Esophagus squamous epithelium (tissue), 5 donors: Measurements from ENCODE around the gene DCDC2B. TPM values are rescaled to one million over a fixed set of nuclear protein-coding genes. Genes with fewer than 3 reads are reported as not detected.
A peak's percentile ranks its signal among the peaks of the same experiment; 100 is the strongest.

Experiments used
- DNase-seq: peaks from one replicate; lab custom pipeline; 2025; lab: John Stamatoyannopoulos, UW
- H3K27ac ChIP-seq, 4 donors: fragments of 200-600 bp; sonication (generic); one replicate each; pipeline ENCODE4 v1.5.1; 2016 to 2019; ENCODE audit warnings: mild to moderate bottlenecking in 1 of 4
- H3K27me3 ChIP-seq, 4 donors: fragments of 200-600 bp; sonication (generic); 1 replicate in 3 of 4; 2 replicates in 1 of 4; pipeline versions ENCODE4 v1.5.1 to v1.6.0; 2017 to 2021; ENCODE audit warnings: antibody characterized with exemption in 1 of 4
- H3K36me3 ChIP-seq, 3 donors: fragments of 200-600 bp; sonication (generic); one replicate each; pipeline ENCODE4 v1.5.1; 2016 to 2019
- H3K4me1 ChIP-seq, 3 donors: fragments of 200-600 bp; sonication (generic); one replicate each; pipeline ENCODE4 v1.5.1; 2017 to 2019
- H3K4me3 ChIP-seq, 4 donors: fragments of 200-600 bp; sonication (generic); 1 replicate in 3 of 4; 2 replicates in 1 of 4; pipeline ENCODE4 v1.5.1; 2016 to 2019; ENCODE audit warnings: mild to moderate bottlenecking in 2 of 4, moderate library complexity in 1 of 4
- H3K9me3 ChIP-seq, 3 donors: fragments of 200-600 bp; sonication (generic); one replicate each; pipeline ENCODE4 v1.5.1; 2016 to 2019
- CTCF ChIP-seq, 6 experiments: fragments of 450-650 bp in 4 of 6; fragments of 200-600 bp in 2 of 6; sonication (generic) in 2 of 6; IDR thresholded peaks; one replicate each; pipeline ENCODE4 v1.5.1; 2016 to 2019; ENCODE audit warnings: antibody characterized with exemption in 6 of 6, mild to moderate bottlenecking in 4 of 6, moderate library complexity in 4 of 6
- POLR2A ChIP-seq, 4 donors: fragments of 450-650 bp; IDR thresholded peaks; one replicate each; pipeline ENCODE4 v1.6.1; 2017; ENCODE audit warnings: antibody characterized with exemption in 4 of 4, mild to moderate bottlenecking in 4 of 4, moderate library complexity in 3 of 4
- WGBS, 2 donors: methylation state at CpG; one replicate each; pipeline ENCODE4 v1.1.5; 2018; 5-methylcytosine and 5-hydroxymethylcytosine counted together
- intact Hi-C: fragments of 100-400 bp; cut with DNase I; formaldehyde crosslinking; loops from one replicate; pipeline ENCODE4 v1.15.0; 2022
- total RNA-seq, 4 donors: library from RNA; depleted of rRNA; stranded (reverse); fragments of >200 nt; gene quantifications; one replicate each; pipeline ENCODE4 v1.1.0, GENCODE V29; 2016
- donor health status: DM: yes; HTN: yes; CAD: no.

Gene DCDC2B
- total RNA-seq, 4 donors from 2014 or later: not detected

GRCh38 chr1:32172621-32173245 is 36.2 kb upstream of the DCDC2B start:
- DNase-seq: no peak
- WGBS, 2 donors: 75 to 88% methylated on average over 1 of the region's 1 CpG

GRCh38 chr1:32178380-32179192 is 30.3 kb upstream of the DCDC2B start:
- TF ChIP-seq CTCF (IDR thresholded peaks at IDR 0.05): no peak
- 75 to 83% methylated on average over 7 of the region's 7 CpGs for WGBS, 2 donors
- H3K36me3 ChIP-seq: peaks cover 0 to 42% (median 0%) of the 10 kb centered on the region in 3 donors
- intact Hi-C loops: no loop called here
- no peaks in the 10 kb centered on the region for H3K9me3 ChIP-seq
- DNase-seq: no peak
- H3K4me3 ChIP-seq: peak overlapping the region; percentile 45 to 81 (median 70)
- H3K4me1 ChIP-seq: peaks cover 16 to 46% (median 34%) of the 10 kb centered on the region in 3 donors
- H3K27ac ChIP-seq: peak overlapping the region; percentile 87 to 98 (median 96)
- H3K27me3 ChIP-seq: no peaks in the 10 kb centered on the region

More at GRCh38 chr1:32172621-32173245, 36.2 kb upstream of the DCDC2B start:
- Histone ChIP-seq H3K4me3 (no peak overlapping the region), H3K36me3 (peaks cover 12 to 77% (median 32%) of the 10 kb centered on the region in 3 donors), H3K9me3 (no peaks in the 10 kb centered on the region), H3K4me1 (no peaks in the 10 kb centered on the region), H3K27me3 (no peaks in the 10 kb centered on the region), H3K27ac (no peak overlapping the region)
- intact Hi-C loops: no loop called here
- TF ChIP-seq POLR2A (IDR thresholded peaks at IDR 0.05) (no peak), CTCF (IDR thresholded peaks at IDR 0.05) (no peak)

DNA sequence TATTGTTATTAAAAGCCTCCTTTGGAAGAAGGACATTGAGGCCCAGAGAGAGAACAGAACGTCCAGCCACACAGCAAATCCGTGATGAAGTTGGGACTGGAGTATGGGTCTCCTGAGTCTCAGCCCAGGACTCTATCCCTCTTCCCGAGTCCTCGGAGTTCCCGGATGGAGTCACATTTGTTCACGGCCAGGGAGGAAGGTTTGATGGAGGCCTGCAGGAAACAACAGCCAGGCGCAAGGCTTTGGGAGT is 29.8 kb upstream of the DCDC2B start:
- WGBS, 2 donors: 12 to 16% methylated on average over 6 to 7 of the region's 7 CpGs
- H3K27ac ChIP-seq: peak overlapping the region; percentile 87 to 98 (median 96)
- peaks cover 0 to 42% (median 5%) of the 10 kb centered on the region in 3 donors for H3K36me3 ChIP-seq
- no peak for DNase-seq
- H3K27me3 ChIP-seq: no peaks in the 10 kb centered on the region
- no peaks in the 10 kb centered on the region for H3K9me3 ChIP-seq
- peak overlapping the region; percentile 45 to 81 (median 70) for H3K4me3 ChIP-seq
- TF ChIP-seq CTCF (IDR thresholded peaks at IDR 0.05) (no peak), POLR2A (IDR thresholded peaks at IDR 0.05) (no peak)
- H3K4me1 ChIP-seq: peaks cover 16 to 51% (median 39%) of the 10 kb centered on the region in 3 donors
- intact Hi-C loops: no loop called here

DNA sequence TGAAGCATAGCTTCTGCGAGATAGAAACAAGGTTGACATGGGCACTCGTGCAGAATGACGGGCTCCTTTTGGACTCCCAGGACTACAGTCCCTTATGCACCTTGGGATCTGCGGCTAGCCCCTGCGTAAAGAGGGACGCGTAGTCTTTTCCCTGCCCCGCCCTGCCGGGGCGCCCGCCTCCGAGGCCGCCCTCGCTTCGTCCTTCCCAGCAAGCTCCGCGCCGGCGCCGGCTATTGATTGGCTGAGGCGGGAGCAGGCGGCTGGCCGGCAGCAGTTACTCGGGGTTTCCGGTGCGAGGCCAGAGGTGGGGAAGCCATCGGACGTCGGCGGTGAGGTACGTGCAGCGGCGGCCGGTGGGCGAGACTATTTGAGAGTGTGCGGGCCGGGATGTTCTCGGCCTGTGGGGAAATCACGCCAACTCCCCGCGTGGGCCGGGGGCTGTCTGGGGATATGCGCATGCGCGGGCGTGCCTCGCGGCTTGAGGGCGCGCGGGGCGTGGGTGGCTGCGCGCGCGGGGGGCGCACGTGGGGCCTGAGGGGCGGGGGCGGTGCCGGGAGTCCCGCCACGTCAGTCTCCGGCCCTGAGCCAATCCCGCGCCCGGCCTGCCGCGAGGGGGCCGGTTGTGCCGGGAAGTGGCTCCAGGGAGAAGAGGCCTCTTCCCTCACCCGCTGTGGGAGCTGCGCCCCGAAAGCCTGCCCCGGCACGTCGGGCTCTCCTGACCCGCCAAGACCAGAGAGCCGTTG is 29.3 kb upstream of the DCDC2B start, which contains the start of gene TXLNA:
Gene TXLNA (plus strand): TSS at position 233 of the 743 bp plus-strand sequence. CDS start 671 bp downstream, outside the sequence.
- peak within 1 kb of the TSS; percentile 87 to 98 (median 96) for H3K27ac ChIP-seq
- H3K27me3 ChIP-seq: no peaks in the 10 kb centered on the region
- TF ChIP-seq CTCF (IDR thresholded peaks at IDR 0.05) (peak in 2 of 6 experiments; percentile 1 to 5), POLR2A (IDR thresholded peaks at IDR 0.05) (peak in 2 of 4 donors; percentile 50 to 57)
- peaks cover 1 to 42% (median 9%) of the 10 kb centered on the region in 3 donors for H3K36me3 ChIP-seq
- H3K4me1 ChIP-seq: peaks cover 16 to 56% (median 44%) of the 10 kb centered on the region in 3 donors
- H3K4me3 ChIP-seq: peak within 1 kb of the TSS; percentile 45 to 81 (median 70)
- H3K9me3 ChIP-seq: no peaks in the 10 kb centered on the region
- intact Hi-C loops: no loop called here
- WGBS, 2 donors: 0 to 3% methylated on average over 2 to 4 of the region's 79 CpGs
- peak; percentile 79 for DNase-seq
